ENCODE measurements around the gene TSFM.
A peak's percentile ranks its signal among the peaks of the same experiment; 100 is the strongest.

The TSFM gene

GRCh38 chr12:57782243-57782607 is 362 bp upstream of the TSFM start:
- TF ChIP-seq CTCF (conservative IDR thresholded peaks at IDR 0.05; ENCODE audit: low read depth, low read length) = no peak
- no peak overlapping the region for H3K4me3 ChIP-seq (ENCODE audit: low read length)
- DNase-seq (ENCODE audit: low read depth) = no peak

- TF ChIP-seq CTCF (conservative IDR thresholded peaks at IDR 0.05; ENCODE audit: low read depth, low read length) = no peak
Observed at GRCh38 chr12:57783466-57783801, 847 bp downstream of the TSFM start.

GRCh38 chr12:57783861-57784260 is 1.3 kb downstream of the TSFM start:
- TF ChIP-seq CTCF (conservative IDR thresholded peaks at IDR 0.05; ENCODE audit: low read depth, low read length) = no peak
- no peak overlapping the region for H3K4me3 ChIP-seq (ENCODE audit: low read length)
- DNase-seq (ENCODE audit: low read depth) = no peak

More at GRCh38 chr12:57783466-57783801, 847 bp downstream of the TSFM start:
- H3K4me3 ChIP-seq (ENCODE audit: low read length) = peak overlapping the region; percentile 85
- no peak for DNase-seq (ENCODE audit: low read depth)

GRCh38 chr12:57793920-57794319 is 11.3 kb downstream of the TSFM start:
- no peak for DNase-seq (ENCODE audit: low read depth)
- no peak for TF ChIP-seq CTCF (conservative IDR thresholded peaks at IDR 0.05; ENCODE audit: low read depth, low read length)
- no peak overlapping the region for H3K4me3 ChIP-seq (ENCODE audit: low read length)

GRCh38 chr12:57795354-57795753 is 12.8 kb downstream of the TSFM start:
- no peak for DNase-seq (ENCODE audit: low read depth)
- no peak overlapping the region for H3K4me3 ChIP-seq (ENCODE audit: low read length)
- TF ChIP-seq CTCF (conservative IDR thresholded peaks at IDR 0.05; ENCODE audit: low read depth, low read length) = no peak

GRCh38 chr12:57796996-57797395 is 14.4 kb downstream of the TSFM start:
- no peak overlapping the region for H3K4me3 ChIP-seq (ENCODE audit: low read length)
- DNase-seq (ENCODE audit: low read depth) = no peak
- TF ChIP-seq CTCF (conservative IDR thresholded peaks at IDR 0.05; ENCODE audit: low read depth, low read length) = no peak

- DNase-seq (ENCODE audit: low read depth) = no peak
- no peak for TF ChIP-seq CTCF (conservative IDR thresholded peaks at IDR 0.05; ENCODE audit: low read depth, low read length)
- no peak overlapping the region for H3K4me3 ChIP-seq (ENCODE audit: low read length)
Observed at GRCh38 chr12:57797933-57798332, 15.3 kb downstream of the TSFM start.
